Astrocyte of the cerebellum (primary cell): Measurements from ENCODE around the gene SAT2.

Experiments
- DNase-seq: peaks from one replicate; pipeline ENCODE4 v3.0.0-alpha.2; 2011; ENCODE audit warnings: low read depth
- H3K4me3 ChIP-seq: 2 replicates; pipeline ENCODE4 v1.5.1; 2011; ENCODE audit warnings: mild to moderate bottlenecking, low read depth, low read length, moderate library complexity
- CTCF ChIP-seq: IDR thresholded peaks from 2 replicates; pipeline ENCODE4 v1.5.1; 2012; ENCODE audit warnings: low read length, low read depth, moderate library complexity, mild to moderate bottlenecking; ENCODE audit errors: missing control alignments
- in situ Hi-C: cut with HindIII; loops from 2 replicates; pipeline ENCODE4 v1.10.0; 2017; ENCODE audit warnings: low sequenced_read_pairs

SAT2 gene

GRCh38 chr17:7634384-7634783 lies 6.8 kb upstream of the SAT2 start:
- no peak for DNase-seq
- in situ Hi-C loops: no loop called here
- H3K4me3 ChIP-seq: no peak overlapping the region

GRCh38 chr17:7633093-7633492 lies 5.5 kb upstream of the SAT2 start:
- no peak for DNase-seq
- no peak overlapping the region for H3K4me3 ChIP-seq
- TF ChIP-seq CTCF: no peak
- in situ Hi-C loops: no loop called here

More at GRCh38 chr17:7634384-7634783, 6.8 kb upstream of the SAT2 start:
- peak; percentile 63 for TF ChIP-seq CTCF

GRCh38 chr17:7632492-7632894 lies 4.9 kb upstream of the SAT2 start:
- in situ Hi-C loops: no loop called here
- TF ChIP-seq CTCF: peak; percentile 64
- no peak for DNase-seq
- no peak overlapping the region for H3K4me3 ChIP-seq

GRCh38 chr17:7631398-7632380 lies 4.1 kb upstream of the SAT2 start:
- no peak for DNase-seq
- no peak for TF ChIP-seq CTCF
- in situ Hi-C loops: no loop called here
- H3K4me3 ChIP-seq: no peak overlapping the region

GRCh38 chr17:7629939-7630571 lies 2.4 kb upstream of the SAT2 start, which contains the start of gene SHBG:
SHBG (plus strand) TSS chr17:7630135; CDS start chr17:7630173, 38 bp downstream.
- no peak for DNase-seq
- in situ Hi-C loops: no loop called here
- no peak for TF ChIP-seq CTCF
- H3K4me3 ChIP-seq: no peak within 1 kb of the TSS

- peak overlapping the region; percentile 79 for H3K4me3 ChIP-seq
- DNase-seq: no peak
- in situ Hi-C loops: no loop called here
- no peak for TF ChIP-seq CTCF
Measured at GRCh38 chr17:7626956-7627249, 718 bp downstream of the SAT2 start.
